Activated CD8-positive, alpha-beta memory T cell treated with anti-CD3 and anti-CD28 coated beads for 1 hour (primary cell): ENCODE data around the gene DGUOK.

Experiments used
- DNase-seq, 2 donors: peaks; one replicate each; pipeline ENCODE4 v3.0.0-alpha.2; 2020; ENCODE audit warnings: low read depth in 1 of 2; ENCODE audit errors: extremely low read depth in 1 of 2

DGUOK gene

GRCh38 chr2:73993778-73994177 is 67.1 kb downstream of the DGUOK start:
- no peak for DNase-seq

GRCh38 chr2:73994178-73994831 is 67.6 kb downstream of the DGUOK start:
- DNase-seq, result no peak

GRCh38 chr2:73995810-73996209 is 69.1 kb downstream of the DGUOK start:
- DNase-seq, result no peak

GRCh38 chr2:73997813-73998212 is 71.1 kb downstream of the DGUOK start:
- DNase-seq, result no peak

GRCh38 chr2:73998451-73998850 is 71.8 kb downstream of the DGUOK start:
- no peak for DNase-seq

- no peak for DNase-seq
Measured at GRCh38 chr2:73998933-73999332, 72.3 kb downstream of the DGUOK start.

GRCh38 chr2:73999881-74000597 is 73.4 kb downstream of the DGUOK start:
- no peak for DNase-seq

- DNase-seq, result no peak
Measured at GRCh38 chr2:74000666-74001065, 74.0 kb downstream of the DGUOK start.

- DNase-seq, result no peak
Measured at GRCh38 chr2:74001121-74001520, 74.4 kb downstream of the DGUOK start.

- no peak for DNase-seq
Measured at GRCh38 chr2:74001781-74002504, 75.3 kb downstream of the DGUOK start.

GRCh38 chr2:74002505-74003421 is 76.1 kb downstream of the DGUOK start:
- peak; percentile 40 to 68 for DNase-seq

GRCh38 chr2:74003494-74004211 is 77.0 kb downstream of the DGUOK start:
- DNase-seq, result no peak

- no peak for DNase-seq
Measured at GRCh38 chr2:74004212-74005182, 77.8 kb downstream of the DGUOK start.

GRCh38 chr2:74005786-74006185 is 79.1 kb downstream of the DGUOK start:
- DNase-seq, result no peak

GRCh38 chr2:74006459-74006858 is 79.8 kb downstream of the DGUOK start:
- no peak for DNase-seq

GRCh38 chr2:74007121-74007520 is 80.4 kb downstream of the DGUOK start:
- no peak for DNase-seq

- DNase-seq, result no peak
Measured at GRCh38 chr2:74007711-74008110, 81.0 kb downstream of the DGUOK start.
